SK-N-SH treated with all-trans-retinoic acid at 6 μM for 48 hours (cell line): ENCODE data around the gene PRIMA1.

Experiments
- ATAC-seq: fragments of 200-7000 bp; cut with Tn5 transposase; 3 replicates; pipeline ENCODE4 v1.9.1; 2020; ENCODE audit warnings: mild to moderate bottlenecking, moderate library complexity
- ARNTL ChIP-seq: fragments of 450-650 bp; formaldehyde crosslinking; IDR thresholded peaks from 2 replicates; pipeline ENCODE4 v1.5.0; 2020; ENCODE audit warnings: low read depth, mild to moderate bottlenecking, moderate library complexity, borderline replicate concordance
- BACH2 ChIP-seq: fragments of 250-450 bp; sonication (Bioruptor Pico); IDR thresholded peaks from 2 replicates; pipeline ENCODE4 v1.9.0; 2021; ENCODE audit warnings: mild to moderate bottlenecking, borderline replicate concordance
- CREB5 ChIP-seq: fragments of 250-450 bp; sonication (Bioruptor Pico); IDR thresholded peaks from 2 replicates; pipeline ENCODE4 v1.5.1; 2020; ENCODE audit warnings: low read depth, mild to moderate bottlenecking, moderate library complexity
- ESRRG ChIP-seq: fragments of 250-450 bp; sonication (Bioruptor Pico); IDR thresholded peaks from 2 replicates; pipeline ENCODE4 v1.6.1; 2021; ENCODE audit warnings: mild to moderate bottlenecking
- GLIS3 ChIP-seq: fragments of 250-450 bp; sonication (Bioruptor Pico); IDR thresholded peaks from 2 replicates; pipeline ENCODE4 v1.5.0; 2020; ENCODE audit warnings: mild to moderate bottlenecking, moderate library complexity
- ISL1 ChIP-seq: fragments of 250-450 bp; sonication (Bioruptor Pico); IDR thresholded peaks from 2 replicates; pipeline ENCODE4 v2.1.2; 2022; ENCODE audit warnings: mild to moderate bottlenecking, moderate library complexity
- OSR1 ChIP-seq: fragments of 250-450 bp; sonication (Bioruptor Pico); IDR thresholded peaks from 2 replicates; pipeline ENCODE4 v1.8.0; 2022; ENCODE audit warnings: moderate library complexity, mild to moderate bottlenecking, inconsistent platforms
- PPARA ChIP-seq: fragments of 250-450 bp; sonication (Bioruptor Pico); IDR thresholded peaks from 2 replicates; pipeline ENCODE4 v1.5.0; 2020; ENCODE audit warnings: mild to moderate bottlenecking, borderline replicate concordance
- RARB ChIP-seq: fragments of 250-450 bp; sonication (Bioruptor Pico); IDR thresholded peaks from 2 replicates; pipeline ENCODE4 v1.8.0; 2021; ENCODE audit warnings: mild to moderate bottlenecking, moderate library complexity
- SNAI2 ChIP-seq: fragments of 250-450 bp; sonication (Bioruptor Pico); IDR thresholded peaks from 2 replicates; pipeline ENCODE4 v1.5.0; 2020; ENCODE audit warnings: mild to moderate bottlenecking, moderate library complexity
- TCF4 ChIP-seq: fragments of 250-450 bp; sonication (Bioruptor Pico); IDR thresholded peaks from 2 replicates; pipeline ENCODE4 v1.8.0; 2021; ENCODE audit warnings: mild to moderate bottlenecking, moderate library complexity, borderline replicate concordance
- TOX ChIP-seq: fragments of 250-450 bp; sonication (Bioruptor Pico); IDR thresholded peaks from 2 replicates; pipeline ENCODE4 v1.8.0; 2021; ENCODE audit warnings: mild to moderate bottlenecking, moderate library complexity, borderline replicate concordance
- TSHZ2 ChIP-seq: fragments of 250-450 bp; sonication (Bioruptor Pico); IDR thresholded peaks from 2 replicates; pipeline ENCODE4 v1.5.0; 2020; ENCODE audit warnings: mild to moderate bottlenecking, moderate library complexity
- ZC3H10 ChIP-seq: fragments of 250-450 bp; sonication (Bioruptor Pico); IDR thresholded peaks from 2 replicates; pipeline ENCODE4 v1.5.1; 2021; ENCODE audit warnings: mild to moderate bottlenecking, moderate library complexity
- ZFP3 ChIP-seq: fragments of 250-450 bp; sonication (Bioruptor Pico); IDR thresholded peaks from 2 replicates; pipeline ENCODE4 v1.5.0; 2020; ENCODE audit warnings: mild to moderate bottlenecking, moderate library complexity
- ZNF565 ChIP-seq: fragments of 450-650 bp; formaldehyde crosslinking; conservative IDR thresholded peaks from 2 replicates; pipeline ENCODE4 v1.5.0; 2020; ENCODE audit warnings: low read depth, mild to moderate bottlenecking, moderate library complexity
- ZNF70 ChIP-seq: fragments of 450-650 bp; formaldehyde crosslinking; IDR thresholded peaks from 2 replicates; pipeline ENCODE4 v1.5.0; 2020; ENCODE audit warnings: mild to moderate bottlenecking, moderate library complexity
- ZNF8 ChIP-seq: fragments of 450-650 bp; formaldehyde crosslinking; IDR thresholded peaks from 2 replicates; pipeline ENCODE4 v1.5.0; 2020; ENCODE audit warnings: mild to moderate bottlenecking, moderate library complexity
- TF ChIP-seq, protein P1 (sequence below): fragments of 250-450 bp; sonication (Bioruptor Pico); IDR thresholded peaks from 2 replicates; pipeline ENCODE4 v1.8.0; 2021; ENCODE audit warnings: low read depth, mild to moderate bottlenecking, moderate library complexity, borderline replicate concordance
- TF ChIP-seq, protein P2 (sequence below): fragments of 250-450 bp; sonication (Bioruptor Pico); IDR thresholded peaks from 2 replicates; pipeline ENCODE4 v1.5.1; 2021; ENCODE audit warnings: mild to moderate bottlenecking, moderate library complexity
- TF ChIP-seq, protein P3 (sequence below): fragments of 250-450 bp; sonication (Bioruptor Pico); IDR thresholded peaks from 2 replicates; pipeline ENCODE4 v1.8.0; 2020; ENCODE audit warnings: mild to moderate bottlenecking, moderate library complexity, borderline replicate concordance

The PRIMA1 gene

DNA sequence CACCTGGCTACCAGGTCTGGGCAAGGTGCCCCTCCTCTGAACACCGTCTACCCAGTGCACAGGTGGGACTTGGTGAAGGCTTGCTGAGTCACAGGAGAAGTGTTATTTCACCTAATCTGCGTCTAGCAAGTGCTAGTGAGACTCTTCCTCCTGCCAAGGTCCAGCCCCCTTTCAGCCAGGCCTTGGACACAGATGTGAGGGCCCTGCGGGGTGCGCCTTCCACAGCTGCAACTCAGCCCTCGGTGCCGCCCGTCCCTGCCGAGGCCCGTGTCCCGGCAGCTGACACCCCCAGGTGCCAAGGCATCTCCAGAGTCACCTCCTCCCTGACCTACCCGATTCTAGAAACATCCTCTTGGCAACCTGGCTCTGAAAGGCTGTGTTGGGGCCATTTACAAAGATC is 55.1 kb downstream of the PRIMA1 start (continued):
- no peak for TF ChIP-seq TSHZ2 (CRISPR knock-in tag)
- TF ChIP-seq TOX (CRISPR knock-in tag) = no peak

GRCh38 chr14:93732524-93732923 is 55.8 kb downstream of the PRIMA1 start:
- ATAC-seq = no peak
- TF ChIP-seq BACH2 (no peak), PPARA (CRISPR knock-in tag) (no peak), SNAI2 (CRISPR knock-in tag) (no peak), TCF4 (CRISPR knock-in tag) (no peak), GLIS3 (CRISPR knock-in tag) (no peak), OSR1 (no peak), ISL1 (CRISPR knock-in tag) (no peak), ZFP3 (CRISPR knock-in tag) (no peak), ZNF70 (no peak)
- TF ChIP-seq, protein P1, sequence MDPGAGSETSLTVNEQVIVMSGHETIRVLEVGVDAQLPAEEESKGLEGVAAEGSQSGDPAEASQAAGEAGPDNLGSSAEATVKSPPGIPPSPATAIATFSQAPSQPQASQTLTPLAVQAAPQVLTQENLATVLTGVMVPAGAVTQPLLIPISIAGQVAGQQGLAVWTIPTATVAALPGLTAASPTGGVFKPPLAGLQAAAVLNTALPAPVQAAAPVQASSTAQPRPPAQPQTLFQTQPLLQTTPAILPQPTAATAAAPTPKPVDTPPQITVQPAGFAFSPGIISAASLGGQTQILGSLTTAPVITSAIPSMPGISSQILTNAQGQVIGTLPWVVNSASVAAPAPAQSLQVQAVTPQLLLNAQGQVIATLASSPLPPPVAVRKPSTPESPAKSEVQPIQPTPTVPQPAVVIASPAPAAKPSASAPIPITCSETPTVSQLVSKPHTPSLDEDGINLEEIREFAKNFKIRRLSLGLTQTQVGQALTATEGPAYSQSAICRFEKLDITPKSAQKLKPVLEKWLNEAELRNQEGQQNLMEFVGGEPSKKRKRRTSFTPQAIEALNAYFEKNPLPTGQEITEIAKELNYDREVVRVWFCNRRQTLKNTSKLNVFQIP (CRISPR knock-in tag) = no peak
- TF ChIP-seq, protein P2, sequence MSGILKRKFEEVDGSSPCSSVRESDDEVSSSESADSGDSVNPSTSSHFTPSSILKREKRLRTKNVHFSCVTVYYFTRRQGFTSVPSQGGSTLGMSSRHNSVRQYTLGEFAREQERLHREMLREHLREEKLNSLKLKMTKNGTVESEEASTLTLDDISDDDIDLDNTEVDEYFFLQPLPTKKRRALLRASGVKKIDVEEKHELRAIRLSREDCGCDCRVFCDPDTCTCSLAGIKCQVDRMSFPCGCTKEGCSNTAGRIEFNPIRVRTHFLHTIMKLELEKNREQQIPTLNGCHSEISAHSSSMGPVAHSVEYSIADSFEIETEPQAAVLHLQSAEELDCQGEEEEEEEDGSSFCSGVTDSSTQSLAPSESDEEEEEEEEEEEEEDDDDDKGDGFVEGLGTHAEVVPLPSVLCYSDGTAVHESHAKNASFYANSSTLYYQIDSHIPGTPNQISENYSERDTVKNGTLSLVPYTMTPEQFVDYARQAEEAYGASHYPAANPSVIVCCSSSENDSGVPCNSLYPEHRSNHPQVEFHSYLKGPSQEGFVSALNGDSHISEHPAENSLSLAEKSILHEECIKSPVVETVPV (CRISPR knock-in tag) = no peak

- TF ChIP-seq ISL1 (CRISPR knock-in tag) (no peak), GLIS3 (CRISPR knock-in tag) (no peak), ESRRG (CRISPR knock-in tag) (no peak), RARB (CRISPR knock-in tag) (no peak)
- TF ChIP-seq, protein P3, sequence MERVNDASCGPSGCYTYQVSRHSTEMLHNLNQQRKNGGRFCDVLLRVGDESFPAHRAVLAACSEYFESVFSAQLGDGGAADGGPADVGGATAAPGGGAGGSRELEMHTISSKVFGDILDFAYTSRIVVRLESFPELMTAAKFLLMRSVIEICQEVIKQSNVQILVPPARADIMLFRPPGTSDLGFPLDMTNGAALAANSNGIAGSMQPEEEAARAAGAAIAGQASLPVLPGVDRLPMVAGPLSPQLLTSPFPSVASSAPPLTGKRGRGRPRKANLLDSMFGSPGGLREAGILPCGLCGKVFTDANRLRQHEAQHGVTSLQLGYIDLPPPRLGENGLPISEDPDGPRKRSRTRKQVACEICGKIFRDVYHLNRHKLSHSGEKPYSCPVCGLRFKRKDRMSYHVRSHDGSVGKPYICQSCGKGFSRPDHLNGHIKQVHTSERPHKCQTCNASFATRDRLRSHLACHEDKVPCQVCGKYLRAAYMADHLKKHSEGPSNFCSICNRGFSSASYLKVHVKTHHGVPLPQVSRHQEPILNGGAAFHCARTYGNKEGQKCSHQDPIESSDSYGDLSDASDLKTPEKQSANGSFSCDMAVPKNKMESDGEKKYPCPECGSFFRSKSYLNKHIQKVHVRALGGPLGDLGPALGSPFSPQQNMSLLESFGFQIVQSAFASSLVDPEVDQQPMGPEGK (CRISPR knock-in tag) = no peak
- ATAC-seq = no peak
These were observed 56.5 kb downstream of the PRIMA1 start for GRCh38 chr14:93731753-93732152.

- no peak for TF ChIP-seq ARNTL (CRISPR knock-in tag)
- TF ChIP-seq, protein P2 (CRISPR knock-in tag) = no peak
- TF ChIP-seq ZNF565 (CRISPR knock-in tag) = no peak
- no peak for ATAC-seq
These were observed 58.3 kb downstream of the PRIMA1 start for GRCh38 chr14:93729993-93730392.

GRCh38 chr14:93728651-93729016 is 59.7 kb downstream of the PRIMA1 start:
- no peak for ATAC-seq
- TF ChIP-seq ZC3H10 (CRISPR knock-in tag) (no peak), CREB5 (no peak), ZNF565 (CRISPR knock-in tag) (no peak), GLIS3 (CRISPR knock-in tag) (no peak), ESRRG (CRISPR knock-in tag) (no peak), ARNTL (CRISPR knock-in tag) (no peak), PPARA (CRISPR knock-in tag) (no peak), ZNF8 (CRISPR knock-in tag) (no peak)
- TF ChIP-seq, protein P1 (CRISPR knock-in tag) = no peak
- TF ChIP-seq, protein P2 (CRISPR knock-in tag) = no peak
